NCI-H146 (cell line): Measurements from ENCODE around the gene ARF5.

Experiments used
- DNase-seq: peaks from one replicate; lab custom pipeline; 2025; lab: John Stamatoyannopoulos, UW

ARF5 gene

DNA sequence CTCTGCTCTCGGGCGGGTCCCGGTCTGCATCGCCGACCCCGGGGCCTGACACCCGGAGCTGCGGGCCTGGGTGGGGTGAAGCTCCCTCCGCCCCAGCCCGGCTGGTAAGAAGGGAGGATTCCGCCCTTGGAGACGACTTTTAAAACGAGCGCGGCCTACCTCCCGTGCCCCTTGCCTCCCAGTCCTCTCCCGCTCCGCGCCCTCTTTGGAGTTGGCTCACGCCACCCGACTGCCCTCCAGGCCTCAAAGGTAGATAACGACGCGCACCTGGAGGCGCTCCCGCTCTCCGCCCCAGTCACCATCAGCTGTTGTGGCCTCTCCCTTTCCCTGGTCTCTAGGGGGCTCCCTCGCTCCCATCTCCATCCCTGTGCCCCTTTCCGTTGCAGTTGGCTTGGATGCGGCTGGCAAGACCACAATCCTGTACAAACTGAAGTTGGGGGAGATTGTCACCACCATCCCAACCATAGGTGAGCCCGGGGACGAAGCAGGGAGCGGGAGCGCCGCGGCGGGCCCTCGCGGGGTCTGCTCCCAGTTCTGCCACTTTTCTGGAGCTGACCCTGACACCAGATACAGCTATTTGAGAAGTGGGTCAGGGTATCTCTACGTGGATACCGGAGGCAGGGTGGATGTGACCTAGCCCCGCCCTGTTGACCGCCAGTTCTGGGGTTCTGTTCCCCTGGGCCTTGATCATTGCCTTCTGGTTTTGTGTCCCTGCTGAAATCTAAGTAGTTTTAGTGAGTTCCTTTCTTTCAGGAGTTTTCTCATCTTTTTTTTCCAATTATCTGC is 679 bp downstream of the ARF5 start:
- DNase-seq: peak; percentile 80

- DNase-seq: no peak
Observed at GRCh38 chr7:127589896-127590295, 1.7 kb downstream of the ARF5 start.

DNA sequence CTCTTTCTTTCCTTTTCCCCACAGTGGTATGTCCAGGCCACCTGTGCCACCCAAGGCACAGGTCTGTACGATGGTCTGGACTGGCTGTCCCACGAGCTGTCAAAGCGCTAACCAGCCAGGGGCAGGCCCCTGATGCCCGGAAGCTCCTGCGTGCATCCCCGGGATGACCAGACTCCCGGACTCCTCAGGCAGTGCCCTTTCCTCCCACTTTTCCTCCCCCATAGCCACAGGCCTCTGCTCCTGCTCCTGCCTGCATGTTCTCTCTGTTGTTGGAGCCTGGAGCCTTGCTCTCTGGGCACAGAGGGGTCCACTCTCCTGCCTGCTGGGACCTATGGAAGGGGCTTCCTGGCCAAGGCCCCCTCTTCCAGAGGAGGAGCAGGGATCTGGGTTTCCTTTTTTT is 3.0 kb downstream of the ARF5 start:
- DNase-seq: no peak

DNA sequence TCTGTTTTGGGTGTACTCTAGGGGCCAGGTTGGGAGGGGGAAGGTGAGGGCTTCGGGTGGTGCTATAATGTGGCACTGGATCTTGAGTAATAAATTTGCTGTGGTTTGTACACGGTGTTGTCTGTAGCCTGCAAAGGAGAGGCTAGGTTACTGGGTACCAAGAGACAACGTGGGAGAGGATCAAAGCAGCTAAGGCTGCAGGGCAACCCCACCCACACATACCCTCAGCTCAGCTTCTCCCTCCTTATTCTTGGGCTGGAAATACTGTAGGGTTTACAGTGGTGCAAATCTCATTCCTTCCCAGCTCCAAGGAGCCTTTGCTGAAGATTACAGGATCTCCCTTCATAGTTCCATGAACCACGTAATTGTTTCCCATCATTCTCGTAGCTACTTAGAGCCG is 3.4 kb downstream of the ARF5 start:
- no peak for DNase-seq

GRCh38 chr7:127592550-127592949 is 4.3 kb downstream of the ARF5 start:
- DNase-seq: no peak

DNA sequence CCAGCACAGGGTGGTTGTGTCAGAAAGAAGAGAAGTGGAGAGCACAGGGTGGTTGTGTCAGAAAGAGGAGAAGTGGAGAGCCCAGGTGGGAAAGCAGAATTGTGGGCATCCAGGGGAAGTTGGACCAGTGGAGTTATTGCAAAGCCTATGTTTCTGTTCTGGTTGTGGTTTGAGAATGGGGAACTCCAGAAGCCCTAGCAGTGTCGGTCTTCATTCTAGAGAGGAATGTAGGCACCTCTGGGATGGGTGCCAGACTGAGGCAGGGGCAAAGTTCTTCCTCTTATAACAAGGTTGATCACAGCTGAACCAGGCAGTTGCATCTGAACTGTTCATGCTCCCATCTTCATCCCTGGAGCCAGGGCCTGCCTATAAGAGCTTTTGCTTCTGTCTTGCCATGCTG is 6.3 kb downstream of the ARF5 start:
- DNase-seq: no peak

- DNase-seq: no peak
Observed at GRCh38 chr7:127595737-127596136, 7.5 kb downstream of the ARF5 start.

DNA sequence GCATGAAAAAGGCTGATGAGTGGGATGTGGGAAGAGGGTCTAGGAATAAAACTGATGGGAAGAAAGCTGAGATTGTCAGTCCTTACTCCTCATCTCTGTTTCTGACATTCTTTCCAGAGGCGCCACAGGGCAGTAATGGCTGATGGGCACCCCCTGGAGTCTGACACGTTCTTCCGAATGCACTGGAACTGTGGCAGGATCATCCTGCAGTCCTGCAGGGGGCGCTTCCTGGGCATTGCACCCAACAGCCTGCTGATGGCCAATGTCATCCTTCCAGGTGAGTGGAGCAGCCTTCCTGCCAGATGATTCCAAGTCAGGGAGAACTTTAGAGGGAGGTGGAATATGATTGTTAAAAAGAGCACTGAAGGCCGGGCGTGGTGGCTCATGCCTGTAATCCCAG is 10.1 kb downstream of the ARF5 start:
- peak; percentile 5 for DNase-seq

DNA sequence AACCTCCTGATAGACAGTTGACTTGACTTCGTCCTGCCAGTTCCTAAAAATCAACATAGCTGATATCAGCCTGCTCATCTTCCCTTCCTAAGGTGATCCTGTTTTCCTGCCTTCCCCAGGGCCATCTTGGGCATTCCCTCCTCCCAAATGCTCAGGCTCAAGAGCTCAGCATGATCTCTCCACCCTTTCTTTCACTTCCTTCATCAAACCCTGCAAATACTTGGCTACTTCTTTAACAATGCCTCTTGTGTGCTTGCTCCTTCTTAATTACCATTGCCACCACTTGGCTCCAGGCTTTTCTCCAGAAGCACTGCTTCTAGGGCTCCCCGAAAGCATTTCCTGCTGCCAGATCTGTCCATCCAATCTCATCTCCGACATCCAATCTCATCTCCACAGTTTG is 12.7 kb downstream of the ARF5 start:
- no peak for DNase-seq

DNA sequence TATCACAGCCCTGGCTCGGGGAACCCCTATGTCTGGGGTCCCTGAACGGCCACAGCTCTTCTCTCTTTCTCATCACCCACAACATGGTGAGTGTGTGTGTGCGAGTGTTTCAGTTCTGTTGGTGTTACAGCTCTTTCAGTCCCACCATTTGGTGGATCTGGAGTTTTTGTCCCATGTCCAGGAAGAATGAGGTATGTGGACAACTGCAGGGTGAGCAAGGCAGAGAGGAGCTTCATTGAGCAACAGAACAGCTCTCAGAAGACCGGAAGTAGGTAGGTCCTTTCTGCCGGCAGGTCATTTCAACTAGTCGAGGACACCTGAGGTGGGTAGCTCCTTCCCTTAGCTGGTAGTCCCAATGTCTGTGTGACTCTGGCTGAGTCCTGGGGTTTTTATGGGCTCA is 20.2 kb downstream of the ARF5 start:
- no peak for DNase-seq

DNA sequence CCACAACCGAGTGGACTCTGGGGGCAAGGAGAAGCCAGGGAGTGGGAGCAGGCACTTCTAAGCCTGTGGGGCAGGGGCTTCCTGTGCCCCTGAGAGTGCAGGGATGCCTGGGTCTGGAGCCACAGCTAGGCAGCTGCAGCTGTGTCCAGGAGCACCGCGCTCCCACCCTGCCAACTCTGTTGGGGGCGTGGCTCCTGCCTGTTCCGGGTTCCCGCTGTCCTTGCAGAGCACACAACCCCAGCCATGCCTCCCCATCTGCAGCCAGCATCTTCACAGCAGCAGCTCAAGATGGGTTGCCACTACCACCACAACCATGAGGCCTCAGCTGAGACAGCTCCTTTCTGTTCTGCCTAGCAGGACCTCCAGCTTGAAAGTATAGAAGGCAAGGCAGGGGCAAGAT is 21.1 kb downstream of the ARF5 start:
- DNase-seq: no peak

- no peak for DNase-seq
Observed at GRCh38 chr7:127612263-127612662, 24.1 kb downstream of the ARF5 start.

DNA sequence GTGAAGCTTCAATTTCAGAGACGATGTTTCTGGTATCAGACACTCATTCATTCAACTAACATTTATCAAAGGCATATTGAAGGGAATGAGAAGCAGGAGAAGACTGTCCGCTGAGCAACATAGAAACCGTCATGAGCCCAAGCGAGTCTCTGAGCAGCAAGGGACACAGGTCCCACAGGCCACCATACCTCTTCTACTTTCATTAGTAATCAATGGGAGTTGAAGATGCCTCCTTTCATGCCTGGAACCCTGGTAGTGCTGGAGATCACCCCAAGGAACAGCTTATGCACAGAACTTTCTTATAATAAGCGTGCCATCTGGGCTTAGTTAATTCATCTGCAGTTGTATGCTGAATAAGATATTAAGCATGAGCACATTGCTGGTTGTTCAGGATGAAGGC is 28.5 kb downstream of the ARF5 start:
- no peak for DNase-seq

DNA sequence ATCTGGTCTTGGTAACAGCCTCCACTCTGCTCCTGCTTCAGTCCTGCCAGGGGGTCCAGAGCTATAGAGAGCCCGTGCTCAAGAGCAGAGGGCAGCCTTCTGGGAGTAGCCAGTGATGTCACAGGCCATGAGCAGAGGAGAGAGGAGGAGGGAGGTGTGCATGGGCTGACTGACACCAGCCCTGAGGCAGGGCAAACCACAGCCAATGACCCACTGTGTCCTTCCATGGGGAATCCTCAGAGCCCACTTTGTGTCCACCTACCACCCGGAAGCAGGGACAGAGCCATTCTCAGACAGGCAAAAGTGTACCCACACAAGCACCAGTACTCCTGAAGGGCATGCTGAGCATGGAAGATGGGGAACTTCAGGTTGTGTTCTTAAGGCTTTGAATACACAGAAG is 29.8 kb downstream of the ARF5 start, which contains the start of gene PAX4:
TSS of gene PAX4 (minus strand) at position 101 of the 400 bp plus-strand sequence. CDS start 2,214 bp downstream, outside the sequence.
- DNase-seq: no peak

GRCh38 chr7:127618775-127619174 is 30.6 kb downstream of the ARF5 start:
- DNase-seq: no peak

DNA sequence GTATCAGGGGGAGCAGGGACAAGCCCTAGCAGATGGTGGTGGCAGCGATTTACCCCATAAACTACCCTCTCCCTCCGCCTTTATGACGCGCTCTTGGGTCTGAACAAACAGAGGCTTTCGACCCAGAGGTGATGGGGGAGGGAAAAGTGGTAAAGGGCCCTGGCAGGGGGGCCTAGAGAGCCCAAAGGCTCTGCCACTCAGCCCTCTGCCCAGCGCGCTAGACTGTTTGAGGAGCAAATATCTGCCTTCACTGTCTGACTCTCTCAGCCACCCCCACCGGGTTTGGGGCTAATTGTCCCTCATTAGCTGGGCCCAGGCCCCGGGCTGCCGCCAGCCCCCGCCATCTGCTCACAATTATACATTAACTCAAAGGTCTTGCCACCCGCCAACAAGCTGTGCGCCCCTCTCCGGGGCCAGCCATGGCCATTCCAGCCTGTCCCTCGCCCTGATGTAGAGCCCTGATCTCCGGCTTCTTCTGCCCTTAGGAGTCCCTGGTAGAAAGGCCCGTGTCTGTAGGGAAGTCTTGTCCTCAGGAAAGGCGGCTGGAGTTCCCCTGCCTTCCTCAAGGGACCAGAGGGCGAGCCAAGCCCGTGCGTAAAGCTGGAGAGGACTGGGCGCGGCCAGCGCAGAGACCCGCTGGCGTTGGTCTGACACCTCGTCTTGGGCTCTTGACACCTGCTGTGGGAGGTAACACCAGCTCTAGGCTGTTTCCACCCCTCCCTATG is 31.6 kb downstream of the ARF5 start:
- DNase-seq: peak; percentile 35

DNA sequence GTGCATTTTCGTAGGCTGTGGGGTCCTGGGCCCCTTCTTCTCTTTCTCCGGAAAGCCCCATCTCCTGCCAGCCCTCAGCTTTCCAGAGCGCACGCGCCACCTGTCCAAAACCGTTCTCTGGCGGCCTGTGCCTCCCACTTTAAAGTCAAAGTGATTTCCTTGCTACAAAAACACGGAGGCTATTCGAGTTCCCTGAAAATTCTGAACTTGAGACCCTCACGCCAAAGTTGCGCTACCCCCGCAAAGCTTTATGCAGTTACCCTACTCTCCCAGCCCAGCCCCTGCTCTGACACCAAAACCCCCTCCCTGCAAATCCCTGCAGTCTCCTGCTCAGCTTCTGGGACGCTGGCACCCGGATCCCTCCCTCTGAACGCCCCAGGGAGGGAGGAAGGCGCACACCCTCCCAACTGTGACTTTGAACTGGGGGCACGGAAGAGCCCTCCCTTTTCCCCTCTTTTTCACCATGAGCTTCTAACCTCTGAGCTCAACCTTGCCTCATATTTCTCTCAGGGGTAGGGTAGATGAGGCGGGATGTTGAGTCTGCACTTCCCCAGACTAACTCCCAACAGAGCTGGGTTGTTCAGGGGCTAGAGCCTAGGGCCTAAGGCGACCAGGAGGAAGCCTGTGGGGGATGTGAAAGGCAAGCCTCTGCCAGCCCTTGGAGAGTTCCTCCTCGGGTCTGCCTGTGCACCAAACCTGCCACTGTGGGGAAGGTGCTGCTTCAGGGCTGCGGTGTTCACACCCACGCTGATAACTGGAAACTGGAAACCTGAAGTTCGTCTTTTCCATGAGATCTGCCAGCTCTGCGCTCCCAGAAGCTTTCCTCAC is 32.4 kb downstream of the ARF5 start:
- no peak for DNase-seq

- DNase-seq: no peak
Observed at GRCh38 chr7:127625331-127625730, 37.1 kb downstream of the ARF5 start.

GRCh38 chr7:127628445-127628844 is 40.2 kb downstream of the ARF5 start:
- DNase-seq: no peak

DNA sequence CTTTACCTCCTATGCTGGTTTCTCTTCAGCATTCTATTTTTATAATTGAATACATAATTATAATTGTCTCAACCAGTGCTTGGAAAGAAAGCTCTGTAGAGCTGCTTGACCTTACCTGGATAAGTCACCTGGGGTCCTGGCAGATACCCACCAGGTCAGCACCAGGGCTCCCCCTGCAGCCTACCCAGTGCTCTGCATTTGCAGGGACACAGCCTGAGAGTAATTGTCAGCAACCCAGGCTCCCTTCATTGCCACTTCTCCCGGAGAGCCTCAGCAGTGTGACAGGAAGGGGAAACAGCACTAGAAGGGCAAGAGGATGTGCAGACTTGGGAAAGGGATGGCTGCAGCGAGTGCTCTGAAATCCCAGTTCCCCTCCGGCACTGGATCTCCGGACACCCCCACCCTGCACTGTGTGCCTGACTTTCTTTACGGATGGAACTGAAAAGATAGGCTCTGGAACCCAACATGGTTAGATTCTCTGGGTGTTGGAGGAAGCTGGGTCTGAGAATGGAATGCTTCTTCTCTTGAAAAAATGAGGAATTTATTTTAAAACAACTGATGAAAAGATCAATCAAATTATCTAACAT is 41.1 kb downstream of the ARF5 start:
- DNase-seq: peak; percentile 57

- no peak for DNase-seq
Observed at GRCh38 chr7:127632276-127632910, 44.2 kb downstream of the ARF5 start.
